CD4-positive, alpha-beta T cell treated with Interleukin-2 at 100 ng/mL for 4 hours (primary cell): ENCODE data around the gene SHLD2.
"Not testable (repeated sequence)": the region's sequence is repeated elsewhere in the genome, so short reads cannot be mapped to it uniquely, and the experiment has no call there.

Experiments
- DNase-seq: peaks from one replicate; pipeline ENCODE4 v3.0.0-alpha.2; 2020; ENCODE audit warnings: low spot score

Gene SHLD2

GRCh38 chr10:87213150-87213765, 118.3 kb downstream of the SHLD2 start:
- DNase-seq, result not testable (repeated sequence)

GRCh38 chr10:87213806-87214205, 118.8 kb downstream of the SHLD2 start:
- not testable (repeated sequence) for DNase-seq

GRCh38 chr10:87216120-87216519, 121.1 kb downstream of the SHLD2 start:
- not testable (repeated sequence) for DNase-seq

GRCh38 chr10:87219370-87219769, 124.4 kb downstream of the SHLD2 start:
- not testable (repeated sequence) for DNase-seq

- DNase-seq, result not testable (repeated sequence)
Measured at GRCh38 chr10:87222789-87223188, 127.8 kb downstream of the SHLD2 start.

- DNase-seq, result not testable (repeated sequence)
Measured at GRCh38 chr10:87225148-87225547, 130.1 kb downstream of the SHLD2 start, which contains the start of gene NUTM2A. TSS of gene NUTM2A (plus strand) at chr10:87225448. CDS start at chr10:87225831, 383 bp downstream.

- not testable (repeated sequence) for DNase-seq
Measured at GRCh38 chr10:87228247-87228646, 133.2 kb downstream of the SHLD2 start.

GRCh38 chr10:87229211-87229610, 134.2 kb downstream of the SHLD2 start:
- not testable (repeated sequence) for DNase-seq

GRCh38 chr10:87234854-87235253, 139.8 kb downstream of the SHLD2 start:
- not testable (repeated sequence) for DNase-seq

GRCh38 chr10:87237244-87237643, 142.2 kb downstream of the SHLD2 start:
- DNase-seq, result not testable (repeated sequence)

- DNase-seq, result not testable (repeated sequence)
Measured at GRCh38 chr10:87239346-87239808, 144.4 kb downstream of the SHLD2 start.
